Activated CD8-positive, alpha-beta memory T cell treated with anti-CD3 and anti-CD28 coated beads, Interleukin-2, amount 50 U/mL, for 1 hour (primary cell): ENCODE measurements around the gene EIF5B.

ENCODE experiments used
- DNase-seq: peaks from one replicate; pipeline ENCODE4 v3.0.0-alpha.2; 2020; ENCODE audit errors: extremely low read depth

EIF5B gene

GRCh38 chr2:99373144-99373543 is 36.0 kb downstream of the EIF5B start:
- DNase-seq, result no peak

- no peak for DNase-seq
Measured at GRCh38 chr2:99374747-99375146, 37.6 kb downstream of the EIF5B start.

- no peak for DNase-seq
Measured at GRCh38 chr2:99376254-99376864, 39.2 kb downstream of the EIF5B start.

GRCh38 chr2:99377879-99378278 is 40.7 kb downstream of the EIF5B start:
- DNase-seq, result no peak

GRCh38 chr2:99380376-99381010 is 43.3 kb downstream of the EIF5B start:
- DNase-seq, result no peak

GRCh38 chr2:99382143-99382542 is 45.0 kb downstream of the EIF5B start:
- no peak for DNase-seq

GRCh38 chr2:99386011-99386410 is 48.8 kb downstream of the EIF5B start:
- no peak for DNase-seq

- DNase-seq, result no peak
Measured at GRCh38 chr2:99388892-99389291, 51.7 kb downstream of the EIF5B start.

GRCh38 chr2:99389371-99389770 is 52.2 kb downstream of the EIF5B start:
- DNase-seq, result no peak

GRCh38 chr2:99389946-99390345 is 52.8 kb downstream of the EIF5B start:
- DNase-seq, result no peak

GRCh38 chr2:99395589-99396130 is 58.5 kb downstream of the EIF5B start:
- DNase-seq, result no peak

GRCh38 chr2:99397266-99397920 is 60.2 kb downstream of the EIF5B start:
- DNase-seq, result no peak

GRCh38 chr2:99398303-99398702 is 61.1 kb downstream of the EIF5B start:
- no peak for DNase-seq

GRCh38 chr2:99399063-99399462 is 61.9 kb downstream of the EIF5B start:
- no peak for DNase-seq

GRCh38 chr2:99399795-99400194 is 62.6 kb downstream of the EIF5B start:
- DNase-seq, result no peak

GRCh38 chr2:99401841-99402240 is 64.7 kb downstream of the EIF5B start:
- DNase-seq, result no peak

- DNase-seq, result no peak
Measured at GRCh38 chr2:99403084-99403483, 65.9 kb downstream of the EIF5B start.

- DNase-seq, result no peak
Measured at GRCh38 chr2:99403524-99403923, 66.3 kb downstream of the EIF5B start.

- DNase-seq, result no peak
Measured at GRCh38 chr2:99404039-99404796, 67.0 kb downstream of the EIF5B start.

- no peak for DNase-seq
Measured at GRCh38 chr2:99404797-99405669, 67.8 kb downstream of the EIF5B start.

- DNase-seq, result no peak
Measured at GRCh38 chr2:99406137-99406536, 68.9 kb downstream of the EIF5B start.
